Endothelial cell of umbilical vein (primary cell): ENCODE data around the gene TMEM109. TPM values are rescaled to one million over a fixed set of nuclear protein-coding genes. Genes with fewer than 3 reads are reported as not detected.

Experiments used
- BruUV-seq: library from RNA; stranded (reverse); fragments of 400-500 nt; replicated peaks from 2 replicates; lab custom pipeline; 2021; lab: Mats Ljungman, UMichigan
- CTCF ChIA-PET: fragments of 300-600, 350-600 bp; sonication (Branson Sonifier 250); formaldehyde crosslinking; loops from one replicate; lab custom pipeline; 2021; ENCODE audit warnings: antibody characterized with exemption, inconsistent platforms; lab: Charles Lee
- POLR2A ChIA-PET: fragments of 300-600, 350-600 bp; sonication (Branson Sonifier 250); formaldehyde crosslinking; loops from one replicate; lab custom pipeline; 2021; ENCODE audit warnings: antibody characterized with exemption, inconsistent platforms; lab: Charles Lee
- DNase-seq: peaks from one replicate; pipeline ENCODE4 v3.0.0-alpha.2; 2011; ENCODE audit warnings: low read depth, low spot score
- FAIRE-seq: peaks from 2 replicates; lab custom pipeline; 2011; peaks lifted over from hg19 to GRCh38; lab: Jason Lieb, UNC
- H2AFZ ChIP-seq: 2 replicates; pipeline ENCODE4 v1.6.0; 2012; ENCODE audit warnings: low read depth, low read length, control low read depth, inconsistent platforms
- H3K27ac ChIP-seq: 2 replicates; pipeline ENCODE4 v1.5.1; 2011; ENCODE audit warnings: low read depth, mild to moderate bottlenecking, control low read depth, low read length, moderate library complexity; ENCODE audit not compliant: insufficient read depth
- H3K27me3 ChIP-seq, 2 experiments: 2 replicates each; pipeline versions ENCODE4 v1.6.0 to v1.6.1; 2011; ENCODE audit warnings: low read length in 2 of 2, mixed read lengths in 1 of 2; ENCODE audit not compliant: control insufficient read depth in 2 of 2, insufficient read depth in 2 of 2
- H3K36me3 ChIP-seq, 2 experiments: 2 replicates in 1 of 2; 3 replicates in 1 of 2; pipeline ENCODE4 v1.5.1; 2011; ENCODE audit warnings: low read length in 2 of 2, mild to moderate bottlenecking in 1 of 2, moderate library complexity in 1 of 2; ENCODE audit not compliant: control insufficient read depth in 2 of 2, insufficient read depth in 2 of 2; ENCODE audit errors: extremely low read depth in 1 of 2
- H3K4me1 ChIP-seq: 3 replicates; pipeline ENCODE4 v1.5.1; 2011; ENCODE audit warnings: mild to moderate bottlenecking, low read length; ENCODE audit not compliant: control insufficient read depth, insufficient read depth; ENCODE audit errors: extremely low read depth
- H3K4me2 ChIP-seq: 2 replicates; pipeline ENCODE4 v1.6.1; 2011; ENCODE audit warnings: low read length, control low read depth, mixed read lengths; ENCODE audit not compliant: insufficient read depth
- H3K4me3 ChIP-seq, 3 experiments: fragments of 200-600 bp in 1 of 3; sonication (generic), shearing (Covaris generic) in 1 of 3; replicated peaks in 1 of 3; 2 replicates each; pipeline ENCODE4 v1.5.1; 2011 to 2016; ENCODE audit warnings: control low read depth in 3 of 3, low read length in 3 of 3, mild to moderate bottlenecking in 2 of 3, inconsistent platforms in 1 of 3, low read depth in 1 of 3, moderate library complexity in 1 of 3; ENCODE audit not compliant: insufficient read depth in 1 of 3
- H3K79me2 ChIP-seq: 2 replicates; pipeline ENCODE4 v1.6.0; 2012; ENCODE audit warnings: low read length, inconsistent platforms; ENCODE audit not compliant: control insufficient read depth, insufficient read depth
- H3K9ac ChIP-seq: replicated peaks from 2 replicates; pipeline ENCODE3; 2011; ENCODE audit warnings: low read length, control low read depth; ENCODE audit not compliant: insufficient read depth; ENCODE audit errors: extremely low read depth
- H3K9me1 ChIP-seq: replicated peaks from 3 replicates; pipeline ENCODE4 v1.6.0; 2011; ENCODE audit warnings: mild to moderate bottlenecking, low read length; ENCODE audit not compliant: control insufficient read depth, insufficient read depth; ENCODE audit errors: extremely low read depth
- H3K9me3 ChIP-seq: replicated peaks from 2 replicates; pipeline ENCODE4 v1.5.1; 2012; ENCODE audit warnings: low read length, inconsistent platforms; ENCODE audit not compliant: control insufficient read depth, insufficient read depth
- H4K20me1 ChIP-seq: replicated peaks from 2 replicates; pipeline ENCODE3; 2011; ENCODE audit warnings: mild to moderate bottlenecking, low read length; ENCODE audit not compliant: control insufficient read depth, insufficient read depth; ENCODE audit errors: extremely low read depth
- CTCF ChIP-seq, 2 donors: IDR thresholded peaks; 1 replicate in 1 of 2; 2 replicates in 1 of 2; pipeline ENCODE4 v1.5.1; 2011; ENCODE audit warnings: low read length in 2 of 2, mild to moderate bottlenecking in 2 of 2, moderate library complexity in 2 of 2, control low read depth in 1 of 2, inconsistent platforms in 1 of 2, low read depth in 1 of 2; ENCODE audit not compliant: insufficient read depth in 1 of 2; ENCODE audit errors: extremely low read depth in 1 of 2
- FOS ChIP-seq: IDR thresholded peaks from 2 replicates; pipeline ENCODE4 v1.6.1; 2011; ENCODE audit warnings: mild to moderate bottlenecking, low read length, moderate library complexity, borderline replicate concordance; ENCODE audit not compliant: insufficient read depth
- GATA2 ChIP-seq: IDR thresholded peaks from 2 replicates; pipeline ENCODE4 v1.7.0; 2011; ENCODE audit warnings: low read depth, mild to moderate bottlenecking, moderate library complexity, mixed read lengths, low read length; ENCODE audit not compliant: insufficient read length, insufficient read depth
- JUN ChIP-seq: IDR thresholded peaks from 2 replicates; pipeline ENCODE4 v1.6.1; 2011; ENCODE audit warnings: borderline replicate concordance, low read depth; ENCODE audit not compliant: insufficient read length, insufficient read depth
- POLR2A ChIP-seq: IDR thresholded peaks from 2 replicates; pipeline ENCODE4 v1.6.1; 2012; ENCODE audit warnings: low read depth, mild to moderate bottlenecking, control low read depth, low read length
- dilution Hi-C: fragments of 300-500 bp; cut with MboI; formaldehyde crosslinking; loops from one replicate; pipeline ENCODE4 v1.15.0; 2019; ENCODE audit warnings: low sequenced_read_pairs; ENCODE audit not compliant: extremely low pct_ligation_motif_present
- intact Hi-C: fragments of 100-400 bp; cut with micrococcal nuclease; formaldehyde crosslinking; loops from one replicate; pipeline ENCODE4 v1.10.0; 2022
- polyA plus RNA-seq, 4 experiments: library from polyadenylated mRNA; depleted of rRNA in 3 of 4; stranded (reverse) in 3 of 4; unstranded in 1 of 4; fragments of >200 nt; gene quantifications; 2 replicates each; pipeline versions ENCODE4 v1.2.1 to v1.2.3, GENCODE V29; 2011 to 2012; ENCODE audit warnings: missing spikeins in 1 of 4
- total RNA-seq: library from RNA; stranded (reverse); gene quantifications from 2 replicates; pipeline ENCODE4 v1.2.3, GENCODE V29; 2021

Gene TMEM109
- total and polyA plus RNA-seq, 2 donors (not counting 3 experiments of a cell fraction or from before 2014, with no cell fraction given) = 143 to 192 TPM

- H3K79me2 ChIP-seq = peaks cover 41% of the 10 kb centered on the region
- no peak overlapping the region for H2AFZ ChIP-seq
- dilution Hi-C loops (no loop called here), intact Hi-C loops (loop anchor here (1.0 kb wide), 2 partner anchors 9 to 32 kb away; partner anchors contain the start of gene TMEM109)
- DNase-seq = peak; percentile 59
- no TSS peak for BruUV-seq
- H4K20me1 ChIP-seq = no peaks in the 10 kb centered on the region
- POLR2A ChIA-PET = interaction anchor here (0.7 kb wide), 1 partner anchor 18 kb away, joined by 3 read pairs; no protein-coding TSS in a partner anchor
- TF ChIP-seq CTCF (IDR thresholded peaks at IDR 0.05; ENCODE audit: extremely low read depth in 1 of 2, insufficient read depth in 1 of 2, low read depth in 1 of 2, low read length in 2 of 2) = no peak
- TF ChIP-seq POLR2A = no peak
- TF ChIP-seq FOS = no peak
- peak; percentile 17 for TF ChIP-seq JUN
- no peak for TF ChIP-seq GATA2
- H3K9me1 ChIP-seq = no peaks in the 10 kb centered on the region
- no peaks in the 10 kb centered on the region for H3K9me3 ChIP-seq
- H3K4me3 ChIP-seq = peak overlapping the region; percentile 77 to 89 (median 84)
- peaks cover 20% of the 10 kb centered on the region for H3K4me1 ChIP-seq
- CTCF ChIA-PET = interaction anchor here (0.8 to 13.1 kb wide), 6 partner anchors 8 to 268 kb away, joined by 3 to 300 read pairs (median 4); partner anchors contain the start of gene TMEM109
- peak overlapping the region; percentile 81 for H3K4me2 ChIP-seq
- peak overlapping the region; percentile 93 for H3K9ac ChIP-seq
- FAIRE-seq = peak; percentile 77
- peaks cover 14 to 25% of the 10 kb centered on the region in 2 experiments for H3K36me3 ChIP-seq
- H3K27ac ChIP-seq = peak overlapping the region; percentile 86
- H3K27me3 ChIP-seq = peaks cover 0 to 6% of the 10 kb centered on the region in 2 experiments
These were observed 8.3 kb upstream of the TMEM109 start for GRCh38 chr11:60905551-60906113.
